Panc1 (cell line): ENCODE results near the gene TSPAN4.

Experiments
- CTCF ChIP-seq: fragments of 450-650 bp; IDR thresholded peaks from 2 replicates; pipeline ENCODE4 v1.5.1; 2017; ENCODE audit warnings: mild to moderate bottlenecking
- POLR2AphosphoS5 ChIP-seq: IDR thresholded peaks from 2 replicates; pipeline ENCODE4 v1.6.1; 2012; ENCODE audit warnings: mild to moderate bottlenecking, low read depth, low read length, moderate library complexity
- REST ChIP-seq, 2 experiments: IDR thresholded peaks; 2 replicates each; pipeline ENCODE4 v1.6.1; 2011 to 2012; ENCODE audit warnings: low read depth in 2 of 2, control low read depth in 1 of 2, low read length in 1 of 2, mild to moderate bottlenecking in 1 of 2, moderate library complexity in 1 of 2; ENCODE audit not compliant: insufficient read depth in 1 of 2
- TCF7L2 ChIP-seq: IDR thresholded peaks from 2 replicates; pipeline ENCODE4 v1.6.1; 2011; ENCODE audit warnings: mild to moderate bottlenecking, low read depth, low read length, inconsistent platforms

DNA sequence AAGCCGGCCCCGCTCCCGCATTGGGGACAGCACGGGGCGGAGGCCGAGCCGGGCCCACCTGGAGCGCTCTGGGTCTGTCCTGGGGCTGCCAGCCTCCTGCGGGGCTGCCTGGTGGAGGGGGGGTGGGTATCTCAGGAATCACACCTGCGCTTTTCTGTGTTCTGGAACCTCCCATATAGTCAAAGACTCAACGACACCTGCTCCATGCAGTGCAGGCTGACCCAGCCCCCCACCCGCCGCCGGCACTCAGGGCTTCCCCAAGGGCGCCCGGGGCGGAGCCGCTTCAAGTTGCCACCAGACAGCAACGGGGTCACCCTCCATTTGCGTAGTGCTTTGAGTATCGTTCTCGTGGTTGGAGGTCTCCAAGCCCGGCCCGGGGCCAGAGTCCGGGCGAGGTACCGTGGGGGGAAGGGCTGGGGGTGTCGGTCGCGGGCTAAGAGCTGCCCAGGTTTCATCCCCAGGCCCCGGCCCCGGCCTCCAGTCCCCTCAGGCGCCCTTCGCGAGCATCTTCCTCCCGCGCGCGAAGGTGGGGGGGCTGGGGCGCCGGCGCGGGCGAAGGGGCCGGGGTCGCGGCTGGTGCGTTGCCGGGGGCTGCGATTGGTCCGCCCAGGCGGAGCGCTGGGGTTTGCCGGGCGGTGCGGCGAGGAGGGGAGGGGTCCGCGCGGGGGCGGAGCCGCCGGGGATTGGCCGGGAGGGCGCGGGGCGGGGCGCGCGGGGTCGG, 6.6 kb downstream of the TSPAN4 start:
- no peak for TF ChIP-seq CTCF
- TF ChIP-seq POLR2AphosphoS5, result no peak
- no peak for TF ChIP-seq TCF7L2
- no peak for TF ChIP-seq REST (IDR thresholded peaks at IDR 0.05; ENCODE audit: insufficient read depth in 1 of 2, low read depth in 2 of 2, low read length in 1 of 2)
